ENCODE measurements around the gene ALG13. TPM values are rescaled to one million over a fixed set of nuclear protein-coding genes. Genes with fewer than 3 reads are reported as not detected.

The ALG13 gene
- total RNA-seq, 4 donors from 2014 or later, result 37.4 to 81.5 (median 72.7) TPM

GRCh38 chrX:111646515-111646914 lies 34.5 kb upstream of the ALG13 start:
- Histone ChIP-seq H3K27me3 (no peaks in the 10 kb centered on the region), H3K4me3 (no peak overlapping the region), H3K4me1 (no peaks in the 10 kb centered on the region), H3K36me3 (no peaks in the 10 kb centered on the region), H3K27ac (no peak overlapping the region), H3K9me3 (no peaks in the 10 kb centered on the region)
- intact Hi-C loops (cut with DNase I; ENCODE audit: low total_unique reads), result no loop called here
- DNase-seq, result no peak
- TF ChIP-seq CTCF (IDR thresholded peaks at IDR 0.05), result no peak
- no peak for TF ChIP-seq POLR2A (IDR thresholded peaks at IDR 0.05)

- Histone ChIP-seq H3K4me3 (no peak overlapping the region), H3K9me3 (no peaks in the 10 kb centered on the region), H3K36me3 (no peaks in the 10 kb centered on the region), H3K27ac (no peak overlapping the region), H3K4me1 (no peaks in the 10 kb centered on the region), H3K27me3 (peaks cover 0 to 5% of the 10 kb centered on the region in 2 donors)
- intact Hi-C loops (cut with DNase I; ENCODE audit: low total_unique reads), result no loop called here
- TF ChIP-seq CTCF (IDR thresholded peaks at IDR 0.05) (no peak), POLR2A (IDR thresholded peaks at IDR 0.05) (no peak)
- DNase-seq, result no peak
Observed at GRCh38 chrX:111648802-111649201, 32.2 kb upstream of the ALG13 start.

- DNase-seq, result no peak
- no peak for TF ChIP-seq POLR2A (IDR thresholded peaks at IDR 0.05)
- no peak for TF ChIP-seq CTCF (IDR thresholded peaks at IDR 0.05)
- H3K4me1 ChIP-seq, result no peaks in the 10 kb centered on the region
- intact Hi-C loops (cut with DNase I; ENCODE audit: low total_unique reads), result no loop called here
- no peak overlapping the region for H3K27ac ChIP-seq
- H3K27me3 ChIP-seq, result peaks cover 0 to 10% of the 10 kb centered on the region in 2 donors
- no peak overlapping the region for H3K4me3 ChIP-seq
- no peaks in the 10 kb centered on the region for H3K9me3 ChIP-seq
- no peaks in the 10 kb centered on the region for H3K36me3 ChIP-seq
Observed at GRCh38 chrX:111649638-111650037, 31.3 kb upstream of the ALG13 start.

GRCh38 chrX:111650845-111651244 lies 30.1 kb upstream of the ALG13 start:
- no peak overlapping the region for H3K4me3 ChIP-seq
- no peaks in the 10 kb centered on the region for H3K4me1 ChIP-seq
- H3K27ac ChIP-seq, result no peak overlapping the region
- TF ChIP-seq CTCF (IDR thresholded peaks at IDR 0.05) (no peak), POLR2A (IDR thresholded peaks at IDR 0.05) (no peak)
- no peak for DNase-seq
- intact Hi-C loops (cut with DNase I; ENCODE audit: low total_unique reads), result no loop called here
- H3K36me3 ChIP-seq, result no peaks in the 10 kb centered on the region
- H3K27me3 ChIP-seq, result peaks cover 0 to 10% of the 10 kb centered on the region in 2 donors
- H3K9me3 ChIP-seq, result no peaks in the 10 kb centered on the region

GRCh38 chrX:111652719-111653118 lies 28.3 kb upstream of the ALG13 start:
- Histone ChIP-seq H3K36me3 (no peaks in the 10 kb centered on the region), H3K27ac (no peak overlapping the region), H3K4me1 (no peaks in the 10 kb centered on the region), H3K27me3 (peaks cover 0 to 10% of the 10 kb centered on the region in 2 donors), H3K9me3 (no peaks in the 10 kb centered on the region), H3K4me3 (no peak overlapping the region)
- DNase-seq, result no peak
- intact Hi-C loops (cut with DNase I; ENCODE audit: low total_unique reads), result no loop called here
- TF ChIP-seq CTCF (IDR thresholded peaks at IDR 0.05), result no peak

All from uterus (tissue), 4 donors.